Glomerular visceral epithelial cell (primary cell): ENCODE measurements around the gene MTNR1A.
A peak's percentile ranks its signal among the peaks of the same experiment; 100 is the strongest.

Experiments used
- DNase-seq: peaks from one replicate; pipeline ENCODE4 v3.0.0-alpha.2; 2016; ENCODE audit errors: extremely low spot score

Gene MTNR1A

GRCh38 chr4:186487726-186488125, 67.6 kb downstream of the MTNR1A start:
- DNase-seq = no peak

- DNase-seq = no peak
Measured at GRCh38 chr4:186486172-186486571, 69.2 kb downstream of the MTNR1A start.

- peak; percentile 24 for DNase-seq
Measured at GRCh38 chr4:186485561-186486062, 69.8 kb downstream of the MTNR1A start.

- no peak for DNase-seq
Measured at GRCh38 chr4:186485150-186485549, 70.2 kb downstream of the MTNR1A start.

- no peak for DNase-seq
Measured at GRCh38 chr4:186483656-186484055, 71.7 kb downstream of the MTNR1A start.
